Measurements from ENCODE around the gene NSF.
"Not testable (repeated sequence)": the region's sequence is repeated elsewhere in the genome, so short reads cannot be mapped to it uniquely, and the experiment has no call there.

Gene NSF

GRCh38 chr17:46628753-46629436 lies 38.4 kb downstream of the NSF start:
- DNase-seq (ENCODE audit: low read depth in 3 of 3) = not testable (repeated sequence)

DNA sequence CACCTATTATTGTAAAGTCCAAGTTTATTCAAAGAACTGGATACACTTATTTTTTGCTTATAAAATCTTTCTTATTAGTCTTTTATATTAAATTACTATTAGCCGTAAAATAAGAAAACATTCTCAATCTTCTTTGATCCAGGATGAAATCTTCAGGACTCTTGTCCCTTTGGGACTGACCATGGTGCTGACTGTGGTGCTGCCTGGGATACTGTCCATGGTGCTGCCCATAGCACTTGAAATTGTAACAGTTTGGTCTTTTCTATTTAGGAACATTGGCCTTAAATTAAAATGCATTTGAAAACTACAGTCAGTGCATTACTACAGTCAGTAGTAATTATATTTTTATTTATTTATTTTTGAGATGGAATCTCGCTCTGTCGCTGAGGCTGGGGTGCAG lies 41.7 kb downstream of the NSF start:
- DNase-seq (ENCODE audit: low read depth in 3 of 3) = not testable (repeated sequence)

- DNase-seq (ENCODE audit: low read depth in 3 of 3) = not testable (repeated sequence)
Observed at GRCh38 chr17:46634844-46635243, 44.4 kb downstream of the NSF start.

GRCh38 chr17:46641861-46642656 lies 51.6 kb downstream of the NSF start:
- not testable (repeated sequence) for DNase-seq (ENCODE audit: low read depth in 3 of 3)

GRCh38 chr17:46647251-46647650 lies 56.8 kb downstream of the NSF start:
- not testable (repeated sequence) for DNase-seq (ENCODE audit: low read depth in 3 of 3)

- DNase-seq (ENCODE audit: low read depth in 3 of 3) = not testable (repeated sequence)
Observed at GRCh38 chr17:46647688-46648278, 57.3 kb downstream of the NSF start.

- DNase-seq (ENCODE audit: low read depth in 3 of 3) = not testable (repeated sequence)
Observed at GRCh38 chr17:46649246-46649645, 58.8 kb downstream of the NSF start.

- DNase-seq (ENCODE audit: low read depth in 3 of 3) = not testable (repeated sequence)
Observed at GRCh38 chr17:46652024-46652643, 61.7 kb downstream of the NSF start.

DNA sequence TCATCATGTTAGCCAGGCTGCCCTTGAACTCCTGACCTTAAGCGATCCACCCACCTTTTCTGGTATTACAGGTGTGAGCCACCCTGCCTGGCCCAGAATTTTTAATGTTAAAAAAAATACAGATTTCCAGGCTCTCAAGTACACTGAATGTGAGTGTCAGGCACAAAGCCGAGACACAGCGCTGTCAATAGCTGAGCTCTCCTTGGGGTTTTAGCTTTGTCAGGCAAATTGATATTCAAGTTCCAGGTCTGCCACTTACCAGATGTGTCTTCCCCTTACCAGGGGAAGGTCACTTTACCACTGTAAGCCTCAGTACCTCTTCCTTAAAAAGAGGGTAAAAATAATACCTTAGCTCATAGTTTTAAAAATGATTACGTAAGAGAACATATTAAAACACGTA lies 67.8 kb downstream of the NSF start:
- DNase-seq (ENCODE audit: low read depth in 3 of 3) = not testable (repeated sequence)

GRCh38 chr17:46659702-46660101 lies 69.2 kb downstream of the NSF start:
- not testable (repeated sequence) for DNase-seq (ENCODE audit: low read depth in 3 of 3)

DNA sequence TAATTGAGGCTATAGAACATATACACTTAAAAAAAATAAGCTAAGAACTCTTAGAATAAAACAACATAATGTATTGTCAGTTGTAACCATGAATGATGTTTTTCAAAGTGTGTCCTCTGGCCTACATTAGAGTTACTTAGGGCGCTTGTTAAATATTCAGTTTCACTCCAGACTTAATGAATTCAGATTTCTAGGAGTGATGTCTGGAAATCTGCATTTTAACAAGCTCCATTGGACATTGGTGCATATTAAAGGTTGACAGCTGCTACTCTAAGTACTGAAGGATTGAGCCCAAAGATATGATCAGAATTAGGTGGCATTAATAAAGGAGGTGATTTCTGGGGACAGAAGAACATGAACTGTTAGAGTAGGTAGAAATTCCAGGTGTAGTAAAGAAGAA lies 72.7 kb downstream of the NSF start:
- DNase-seq (ENCODE audit: low read depth in 3 of 3) = not testable (repeated sequence)

DNA sequence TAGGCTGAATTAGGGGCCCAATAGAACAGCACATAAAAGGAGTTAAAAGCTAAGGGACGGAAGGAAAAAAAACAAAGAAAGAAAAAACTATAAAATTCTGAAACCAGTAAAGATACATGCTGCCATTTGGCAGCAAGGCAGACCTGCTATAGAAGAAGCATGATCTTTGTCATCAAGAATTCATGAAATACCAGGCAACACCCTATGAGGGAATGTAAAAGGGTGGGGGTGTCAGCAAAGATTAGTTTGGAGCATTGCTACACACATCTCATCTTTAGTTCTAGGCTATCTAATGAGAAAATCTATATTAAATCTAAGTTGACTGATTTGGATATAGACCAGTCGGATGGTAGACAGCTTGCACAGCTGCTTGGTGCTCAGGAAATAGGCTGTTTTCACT lies 73.1 kb downstream of the NSF start:
- DNase-seq (ENCODE audit: low read depth in 3 of 3) = not testable (repeated sequence)

- DNase-seq (ENCODE audit: low read depth in 3 of 3) = not testable (repeated sequence)
Observed at GRCh38 chr17:46665969-46666368, 75.5 kb downstream of the NSF start.

DNA sequence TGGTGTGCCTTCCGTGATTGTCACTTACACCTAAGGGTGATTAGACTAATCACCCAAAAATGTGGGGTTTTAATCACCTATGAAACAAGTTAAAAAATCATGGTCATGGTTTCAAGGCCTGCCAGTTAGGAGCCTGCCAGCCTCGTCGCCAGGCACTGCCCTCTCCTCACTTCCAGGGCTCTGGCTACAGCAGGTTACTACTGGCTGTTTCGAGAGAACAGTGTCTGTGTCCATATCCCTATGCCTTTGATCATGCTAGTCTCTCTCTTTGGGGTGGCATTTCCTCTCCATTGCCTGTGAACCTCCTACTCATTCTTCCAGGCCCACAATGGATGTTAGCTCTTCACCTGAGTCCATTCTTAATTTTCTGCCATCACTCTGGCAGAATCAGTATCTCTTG lies 80.3 kb downstream of the NSF start:
- DNase-seq (ENCODE audit: low read depth in 3 of 3) = not testable (repeated sequence)

GRCh38 chr17:46672777-46673176 lies 82.3 kb downstream of the NSF start:
- DNase-seq (ENCODE audit: low read depth in 3 of 3) = not testable (repeated sequence)

GRCh38 chr17:46677819-46678218 lies 87.3 kb downstream of the NSF start:
- not testable (repeated sequence) for DNase-seq (ENCODE audit: low read depth in 3 of 3)

DNA sequence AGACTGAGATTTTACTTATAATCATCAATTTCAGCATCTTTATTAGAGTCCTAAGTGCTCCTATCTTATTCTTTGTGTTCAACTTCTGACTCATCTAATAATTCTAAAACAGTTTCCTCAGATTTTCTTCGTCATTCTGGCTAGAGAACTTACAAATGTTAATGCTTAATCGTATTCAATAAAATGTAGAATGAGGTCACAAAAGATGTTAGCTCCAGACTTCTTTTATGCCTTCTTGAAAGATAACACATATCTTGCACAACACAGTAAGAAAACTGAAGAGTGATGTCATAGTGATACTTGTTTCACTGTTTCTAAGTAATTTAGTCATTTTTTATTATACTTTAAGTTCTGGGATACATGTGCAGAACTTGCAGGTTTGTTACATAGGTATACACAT lies 93.2 kb downstream of the NSF start:
- not testable (repeated sequence) for DNase-seq (ENCODE audit: low read depth in 3 of 3)

DNA sequence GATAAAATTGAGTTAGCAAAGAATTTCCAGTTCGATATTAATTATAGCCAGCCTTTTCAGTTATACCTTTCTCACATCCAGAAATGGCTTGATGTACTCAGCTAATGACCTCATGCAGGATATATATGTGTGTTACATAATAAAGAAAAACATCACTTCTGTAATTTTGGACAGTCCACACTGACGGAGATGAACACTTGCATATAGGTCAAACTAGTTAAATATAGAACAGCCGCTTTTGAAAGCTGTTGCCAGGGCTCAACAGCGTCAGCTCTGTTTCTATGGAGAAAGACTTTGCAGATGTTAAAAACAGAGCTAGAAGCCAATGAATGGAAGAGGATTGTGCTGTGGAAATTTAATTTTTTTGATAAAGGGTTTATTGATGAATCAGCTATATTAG lies 94.8 kb downstream of the NSF start:
- not testable (repeated sequence) for DNase-seq (ENCODE audit: low read depth in 3 of 3)

DNA sequence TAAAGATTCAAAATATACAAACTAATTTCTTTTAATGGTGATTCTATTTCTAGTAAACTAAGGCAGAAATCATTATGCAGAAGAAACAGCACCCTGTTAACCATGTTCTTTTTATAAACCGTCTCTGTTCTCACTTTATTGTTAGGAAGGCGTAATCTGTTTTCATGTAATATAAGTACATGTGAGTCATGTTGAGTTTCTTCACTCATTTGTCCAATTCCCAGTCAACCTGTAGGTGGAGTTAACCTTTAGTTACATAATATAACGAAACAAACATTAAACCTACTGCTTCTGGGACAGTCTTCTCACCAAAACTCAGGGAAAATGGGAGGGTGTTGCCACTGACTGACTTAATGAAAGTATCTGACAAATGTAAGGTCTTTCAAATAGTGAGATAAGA lies 101.7 kb downstream of the NSF start:
- not testable (repeated sequence) for DNase-seq (ENCODE audit: low read depth in 3 of 3)

GRCh38 chr17:46693283-46693682 lies 102.8 kb downstream of the NSF start:
- not testable (repeated sequence) for DNase-seq (ENCODE audit: low read depth in 3 of 3)

GRCh38 chr17:46696522-46696921 lies 106.1 kb downstream of the NSF start:
- not testable (repeated sequence) for DNase-seq (ENCODE audit: low read depth in 3 of 3)

DNA sequence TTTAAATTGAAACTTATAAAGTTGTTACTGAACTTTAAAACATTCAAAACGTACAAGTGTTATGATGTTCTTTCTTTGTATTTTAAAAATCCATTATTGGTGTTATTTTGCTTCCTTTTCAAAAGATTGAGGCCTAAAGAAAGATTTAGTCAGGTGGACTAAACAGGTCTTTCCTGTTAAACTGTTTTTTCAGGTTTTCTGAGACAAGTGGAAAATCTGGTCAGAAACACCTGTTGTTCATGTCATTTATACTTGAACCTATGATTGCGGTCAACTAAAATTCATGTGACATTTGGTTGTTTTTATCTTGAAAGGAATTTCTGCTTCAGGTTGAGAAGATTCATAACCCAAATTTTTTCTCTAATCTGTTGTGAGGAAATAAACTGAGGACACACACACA lies 108.5 kb downstream of the NSF start:
- DNase-seq (ENCODE audit: low read depth in 3 of 3) = not testable (repeated sequence)
